NCI-H1694 treated with DMSO at 0.1 percent for 48 hours (cell line): ENCODE data around the gene GLOD4.

Experiments
- DNase-seq: peaks from one replicate; lab custom pipeline; 2025; lab: John Stamatoyannopoulos, UW

GLOD4 gene

DNA sequence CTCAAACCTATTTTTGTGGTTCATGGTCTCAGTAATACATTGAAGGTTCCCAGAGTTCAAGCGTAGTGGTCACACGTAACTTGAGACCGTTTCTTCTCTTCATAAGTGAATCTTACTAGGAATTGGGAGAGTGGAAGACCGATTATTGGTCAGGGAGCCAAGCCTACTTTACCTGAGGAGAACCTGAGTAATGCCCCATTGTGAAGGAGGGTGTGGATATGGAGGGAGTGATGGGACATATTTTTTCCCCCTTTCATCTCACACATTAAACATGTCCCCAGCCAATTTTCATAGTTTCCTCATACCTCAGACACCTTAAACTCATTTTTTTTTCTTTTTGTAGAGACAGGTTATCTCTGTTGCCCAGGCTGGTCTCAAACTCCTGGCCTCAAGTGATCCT lies 38.9 kb downstream of the GLOD4 start:
- no peak for DNase-seq

DNA sequence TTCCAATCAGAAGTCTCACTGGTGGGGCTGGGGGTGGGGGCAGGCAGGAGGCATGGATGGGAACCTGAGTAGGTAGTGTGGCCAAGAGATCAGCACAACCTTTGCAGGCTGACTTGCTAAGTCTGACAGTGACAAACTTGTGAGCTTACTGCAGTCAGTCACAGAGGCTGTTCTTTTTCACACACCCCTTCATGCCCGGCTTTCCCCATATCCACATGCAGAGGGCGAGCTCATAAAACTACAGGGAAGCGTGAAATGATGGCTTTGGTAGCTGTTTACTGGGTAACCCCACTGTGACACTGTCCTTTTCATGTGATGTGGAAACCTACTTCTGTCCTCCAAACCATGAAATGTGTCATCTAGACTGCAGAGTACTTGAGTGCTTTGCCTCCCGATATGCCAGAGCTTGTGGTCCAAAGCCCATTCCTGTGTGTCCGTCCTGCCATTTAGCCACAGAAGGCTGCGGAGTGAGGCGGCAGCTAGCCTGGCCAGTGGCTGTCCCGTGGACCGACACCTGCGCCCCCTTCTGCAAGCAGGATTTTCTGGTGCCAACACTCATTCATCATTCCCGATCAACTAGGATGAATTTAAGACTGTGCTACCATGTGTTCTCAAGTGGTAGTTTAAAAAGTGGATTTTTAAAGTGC lies 39.8 kb downstream of the GLOD4 start:
- no peak for DNase-seq

DNA sequence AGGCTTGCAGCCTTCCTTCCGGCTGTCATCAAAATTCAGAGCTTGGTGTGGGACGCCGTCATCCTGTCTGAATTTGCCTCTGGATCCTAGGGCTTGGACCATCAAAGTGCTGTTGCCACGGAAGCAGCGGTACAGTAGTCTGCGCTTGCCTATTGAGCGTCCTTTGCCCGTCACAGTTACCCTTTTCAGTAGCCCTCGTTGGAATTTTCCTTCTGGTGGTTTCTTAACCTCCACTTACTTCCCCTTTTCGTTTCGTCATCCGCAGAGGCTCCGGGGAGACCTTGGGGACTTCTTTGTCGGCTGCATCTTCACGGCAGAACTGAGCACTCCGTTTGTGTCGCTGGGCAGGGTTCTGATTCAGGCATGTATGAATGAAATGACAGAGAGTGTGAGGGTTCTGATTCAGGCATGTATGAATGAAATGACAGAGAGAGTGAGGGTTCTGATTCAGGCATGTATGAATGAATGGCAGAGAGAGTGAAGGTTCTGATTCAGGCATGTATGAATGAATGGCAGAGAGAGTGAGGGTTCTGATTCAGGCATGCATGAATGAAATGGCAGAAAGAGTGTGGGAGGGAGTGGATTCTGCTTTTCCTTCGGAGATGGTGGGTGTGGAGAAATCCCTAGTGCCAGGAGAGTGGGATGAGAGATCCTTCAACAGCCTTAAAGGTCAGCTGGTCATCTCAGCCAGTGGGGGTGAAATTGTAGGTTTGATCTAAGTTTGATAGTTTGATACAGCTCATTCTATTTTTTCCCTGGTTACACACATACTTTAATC lies 41.7 kb downstream of the GLOD4 start:
- DNase-seq: no peak

DNA sequence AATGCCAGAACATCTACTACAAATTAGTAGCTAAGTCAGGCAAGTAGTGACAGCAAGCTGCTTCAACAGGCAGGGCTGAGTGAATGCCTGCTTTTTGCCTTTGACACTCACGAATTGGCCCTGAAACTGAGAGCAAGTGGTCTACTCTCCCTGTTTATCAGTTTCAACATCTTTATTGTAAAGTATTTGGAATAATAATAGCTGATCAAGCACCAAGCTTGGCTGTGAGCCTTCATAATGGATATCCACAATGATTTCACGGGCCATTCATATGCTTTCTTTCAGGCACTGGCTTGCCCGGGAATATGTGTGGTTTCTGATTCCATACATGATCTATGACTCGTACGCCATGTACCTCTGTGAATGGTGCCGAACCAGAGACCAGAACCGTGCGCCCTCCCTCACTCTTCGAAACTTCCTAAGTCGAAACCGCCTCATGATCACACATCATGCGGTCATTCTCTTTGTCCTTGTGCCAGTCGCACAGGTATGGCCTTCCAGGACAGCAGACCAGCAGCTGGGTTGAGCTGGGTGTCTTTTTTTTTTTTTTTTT lies 44.4 kb downstream of the GLOD4 start:
- DNase-seq: no peak

DNA sequence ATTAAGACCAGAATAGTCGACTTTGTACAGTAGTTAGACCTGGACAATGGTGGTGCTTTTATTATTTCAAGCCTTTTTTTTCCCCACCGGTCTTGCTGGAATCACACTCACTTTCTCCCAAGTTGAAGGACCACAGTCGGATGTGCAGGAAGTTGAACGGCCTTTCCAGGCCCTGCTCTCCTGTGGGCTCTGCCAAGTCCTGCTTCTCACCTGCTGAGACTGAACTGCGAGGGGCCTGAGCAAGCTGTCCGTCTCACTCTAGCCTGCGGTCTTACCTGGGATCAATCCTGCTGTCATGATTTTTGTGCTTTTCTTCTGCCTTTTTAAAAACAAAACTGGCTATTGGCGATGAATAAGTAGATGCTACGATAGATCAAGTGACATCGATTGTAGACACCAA lies 48.3 kb downstream of the GLOD4 start:
- no peak for DNase-seq

DNA sequence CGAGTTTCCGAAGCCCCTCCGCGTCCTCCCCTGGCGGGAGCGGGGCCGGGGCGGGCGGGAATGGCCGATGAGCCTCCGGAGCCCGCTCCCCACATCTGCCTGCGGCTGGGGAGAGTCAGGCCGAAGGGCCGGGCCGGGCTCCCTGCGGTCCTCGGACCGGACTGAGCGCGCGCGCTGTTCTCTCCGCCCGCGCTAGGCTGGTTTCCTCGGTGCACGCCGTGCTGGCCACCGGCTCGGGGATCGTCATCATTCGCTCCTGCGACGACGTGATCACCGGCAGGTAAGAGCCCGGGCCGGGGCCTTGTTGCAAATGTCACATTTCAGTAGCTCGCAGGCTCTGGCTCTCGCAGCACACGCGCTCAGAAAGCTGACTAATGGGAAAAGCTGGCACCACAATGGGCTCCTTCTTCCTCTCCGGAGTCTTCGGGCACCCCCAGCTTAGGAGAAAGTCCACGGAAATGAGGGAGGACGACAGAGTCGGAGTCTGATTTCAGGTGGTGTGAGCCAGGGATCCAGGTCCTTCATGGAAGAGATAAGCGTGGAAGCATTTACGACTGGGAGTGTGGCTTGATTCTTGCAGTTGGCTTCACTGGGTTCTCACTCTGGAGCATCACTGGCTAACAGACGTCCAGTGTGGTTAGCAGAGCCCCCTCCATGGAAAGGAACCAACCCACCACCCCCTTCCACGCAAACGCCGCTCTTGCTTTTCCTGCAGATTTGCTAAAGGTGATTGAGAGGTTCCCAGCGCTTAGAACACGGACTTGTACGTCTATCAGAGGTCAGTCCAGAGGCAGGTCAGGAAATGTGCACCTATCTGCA lies 49.0 kb downstream of the GLOD4 start:
- DNase-seq: no peak

DNA sequence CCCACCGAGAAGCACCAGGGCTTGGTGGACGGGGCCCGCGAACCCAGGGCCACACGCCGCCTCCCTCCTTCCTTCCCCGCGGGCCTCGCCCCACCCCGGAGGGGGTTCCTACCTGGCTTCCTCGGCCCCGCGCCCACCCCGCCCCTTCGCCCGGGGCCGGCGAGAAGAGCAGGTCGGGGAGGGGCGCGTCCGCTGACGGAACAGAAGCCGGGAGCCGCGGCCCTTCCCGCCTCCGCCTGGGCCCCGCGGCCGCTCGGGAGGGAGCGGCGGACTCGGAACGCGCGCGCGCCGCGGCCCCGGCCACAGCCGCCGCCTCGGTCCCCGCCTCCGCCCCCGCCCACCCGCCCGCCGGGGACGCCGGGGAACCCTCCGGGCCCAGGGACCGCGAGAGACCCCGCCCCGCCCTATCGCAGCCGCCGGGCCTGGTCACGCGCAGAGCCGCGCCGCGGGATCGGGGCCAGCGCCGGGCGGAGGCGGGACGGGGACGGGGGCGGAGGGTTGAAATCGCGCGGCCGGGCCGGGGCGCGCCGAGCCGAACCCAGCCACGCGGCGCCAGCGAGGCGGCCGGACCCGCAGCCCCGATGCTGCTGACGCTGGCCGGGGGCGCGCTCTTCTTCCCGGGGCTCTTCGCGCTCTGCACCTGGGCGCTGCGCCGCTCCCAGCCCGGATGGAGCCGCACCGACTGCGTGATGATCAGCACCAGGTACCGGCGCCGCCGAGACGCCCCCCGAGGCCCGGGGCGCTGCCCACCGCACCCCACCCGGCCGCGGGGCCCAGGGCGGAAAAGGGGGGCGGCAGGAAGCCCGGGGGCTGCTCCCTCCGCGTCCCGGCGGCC lies 49.8 kb downstream of the GLOD4 start, which contains the start of gene TLCD3A:
Gene TLCD3A (plus strand): TSS at position 530 of the 835 bp plus-strand sequence. CDS start 52 bp downstream, at position 582.
- peak; percentile 18 for DNase-seq

DNA sequence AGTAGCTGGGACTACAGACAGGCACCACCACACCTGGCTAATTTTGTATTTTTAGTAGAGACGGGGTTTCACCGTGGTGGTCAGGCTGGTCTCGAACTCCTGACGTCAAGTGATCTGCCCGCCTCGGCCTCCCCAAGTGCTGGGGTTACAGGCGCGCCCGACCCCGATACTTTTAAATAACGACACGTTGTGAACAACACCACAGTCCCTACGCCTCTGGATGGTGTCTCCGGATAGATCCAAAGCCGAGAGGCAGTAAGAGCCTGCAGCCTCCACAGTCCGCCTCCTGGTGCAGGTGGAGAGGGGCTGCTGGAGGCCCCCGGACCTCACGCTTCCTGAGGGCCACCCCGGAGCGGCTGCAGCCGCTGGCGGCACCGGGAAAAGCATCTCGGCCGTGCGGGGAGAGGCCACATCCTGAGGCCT lies 50.4 kb downstream of the GLOD4 start:
- no peak for DNase-seq

DNA sequence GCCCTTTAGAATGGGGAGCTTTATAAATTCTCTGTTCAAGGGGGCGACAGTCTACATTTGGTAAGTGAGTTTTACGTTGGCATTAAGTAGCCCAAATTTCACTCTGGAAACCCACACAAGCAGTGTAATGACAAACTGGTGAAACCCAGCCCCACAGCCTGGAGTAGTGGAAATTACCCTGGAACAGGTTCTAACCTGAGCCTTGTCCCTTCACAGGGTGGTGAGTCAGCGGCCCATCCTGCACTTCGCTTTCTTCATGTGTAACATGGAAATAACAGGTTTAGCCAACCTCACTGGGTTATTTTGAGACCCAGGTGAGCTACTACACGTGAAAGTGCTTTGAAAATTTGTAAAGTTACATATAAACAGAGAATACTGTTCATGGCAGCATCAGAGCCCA lies 53.2 kb downstream of the GLOD4 start:
- no peak for DNase-seq

DNA sequence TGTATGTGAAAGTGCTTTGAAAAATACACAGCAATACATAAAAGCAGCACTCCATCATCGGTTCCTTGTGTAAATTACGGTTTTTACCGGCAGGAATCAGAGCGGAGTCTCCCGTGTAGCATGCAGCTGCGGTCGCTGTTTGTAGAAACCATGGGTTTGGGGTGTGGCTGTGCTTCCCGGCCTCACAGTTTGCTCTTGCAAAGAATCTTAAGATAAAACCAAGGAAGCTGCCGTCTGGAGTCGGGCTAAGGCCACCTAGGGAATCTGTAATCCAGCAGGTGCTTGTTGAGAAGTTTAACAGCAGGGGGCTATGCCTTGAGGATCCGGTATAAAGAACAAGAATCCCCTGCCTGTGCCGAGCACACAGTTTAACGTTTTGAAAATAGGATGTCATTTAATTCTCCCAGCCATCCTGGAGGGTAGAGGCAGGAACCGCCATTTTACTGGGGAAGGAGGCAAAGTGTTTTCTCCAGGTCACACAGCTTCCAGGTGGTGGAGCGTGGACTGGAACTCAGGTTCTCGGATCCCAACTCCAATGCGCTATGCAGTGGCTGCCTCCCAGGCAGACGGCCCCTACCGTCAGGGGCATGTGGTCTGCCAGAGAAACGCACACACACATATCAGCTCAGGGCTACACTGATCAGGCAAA lies 55.7 kb downstream of the GLOD4 start:
- no peak for DNase-seq

DNA sequence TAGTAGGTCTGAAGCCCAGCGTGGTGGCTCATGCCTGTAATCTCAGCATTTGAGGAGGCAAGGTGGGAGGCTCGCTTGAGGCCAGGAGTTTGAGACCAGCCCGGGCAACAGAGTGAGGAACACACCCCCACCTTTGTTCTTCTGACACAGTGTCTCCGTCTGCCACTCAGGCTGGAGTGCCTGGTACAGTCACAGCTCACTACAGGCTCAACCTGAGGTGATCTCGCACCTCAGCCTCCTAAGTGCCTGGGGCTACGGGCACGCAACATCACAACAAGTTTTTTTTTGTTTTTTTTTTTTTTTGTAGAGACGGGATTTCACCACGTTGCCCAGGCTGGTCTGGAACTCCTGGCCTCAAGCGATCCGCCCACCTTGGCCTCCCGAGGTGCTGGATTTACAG lies 56.3 kb downstream of the GLOD4 start:
- no peak for DNase-seq

DNA sequence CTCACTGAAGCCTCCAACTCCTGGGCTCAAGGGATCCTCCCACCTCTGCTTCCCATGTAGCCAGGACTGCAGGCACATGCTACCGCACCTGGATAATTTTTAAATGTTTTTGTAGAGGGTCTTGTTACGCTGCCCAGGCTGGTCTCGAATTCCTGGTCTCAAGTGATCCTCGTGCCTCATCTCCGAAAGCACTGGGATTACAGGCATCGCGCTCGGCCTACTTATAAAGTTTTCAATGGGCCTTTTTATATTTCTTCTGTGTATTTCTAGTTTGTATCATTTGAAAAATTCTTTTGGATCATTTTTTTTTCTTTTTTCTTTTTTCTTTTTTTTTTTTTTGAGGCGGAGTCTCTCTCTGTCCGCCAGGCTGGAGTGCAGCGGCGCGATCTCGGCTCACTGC lies 57.0 kb downstream of the GLOD4 start:
- no peak for DNase-seq

DNA sequence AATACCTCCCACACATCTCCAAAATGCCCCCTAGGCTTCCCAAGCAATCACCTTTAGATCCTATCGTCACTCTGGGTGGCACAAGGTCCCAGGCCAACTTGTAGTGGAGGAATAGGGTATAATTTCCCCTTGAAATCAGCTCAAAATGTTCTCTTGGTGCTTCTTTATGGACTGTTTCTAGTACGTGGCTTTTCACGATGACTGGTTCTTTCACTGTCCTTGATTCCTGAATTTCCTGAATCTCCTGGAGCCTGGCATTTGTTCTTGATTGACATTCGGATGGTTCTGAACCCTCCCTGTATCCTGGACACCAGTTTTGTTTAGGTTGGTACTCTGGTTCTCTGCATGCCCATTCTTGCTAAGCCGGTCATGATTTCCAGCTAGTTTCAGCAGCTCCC lies 60.5 kb downstream of the GLOD4 start:
- DNase-seq: no peak

DNA sequence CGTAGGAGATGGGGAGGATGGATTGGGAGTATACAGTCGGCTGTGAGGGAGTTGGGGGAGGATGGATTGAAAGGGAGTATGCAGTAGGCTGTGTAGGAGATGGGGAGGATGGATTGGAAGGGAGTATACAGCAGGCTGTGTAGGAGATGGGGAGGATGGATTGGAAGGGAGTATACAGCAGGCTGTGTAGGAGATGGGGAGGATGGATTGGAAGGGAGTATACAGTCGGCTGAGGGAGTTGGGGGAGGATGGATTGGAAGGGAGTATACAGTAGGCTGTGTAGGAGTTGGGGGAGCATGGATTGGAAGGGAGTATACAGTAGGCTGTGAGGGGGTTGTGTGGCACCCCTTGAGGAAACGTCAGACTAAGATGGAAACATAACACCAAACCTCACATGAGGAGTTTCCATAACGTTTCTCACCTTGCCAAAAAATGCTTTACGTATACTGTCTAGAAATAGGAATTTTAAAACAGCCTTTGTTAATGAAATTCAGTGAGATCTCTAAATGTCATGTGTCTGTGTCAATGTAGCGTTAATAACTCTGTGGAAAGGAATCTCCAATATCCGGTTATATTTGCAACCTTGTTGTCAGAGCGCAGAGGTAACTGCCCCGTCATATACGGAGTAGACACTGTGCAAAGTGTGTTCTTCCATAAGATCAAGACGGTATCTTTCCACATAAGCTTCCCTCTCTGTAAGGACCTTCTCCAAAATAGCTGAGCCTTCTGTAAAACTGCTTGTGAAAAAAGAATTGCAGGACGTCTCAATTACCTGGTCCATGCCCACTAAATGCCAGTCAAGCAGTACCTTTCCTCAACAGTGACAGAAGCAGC lies 61.2 kb downstream of the GLOD4 start:
- DNase-seq: no peak

DNA sequence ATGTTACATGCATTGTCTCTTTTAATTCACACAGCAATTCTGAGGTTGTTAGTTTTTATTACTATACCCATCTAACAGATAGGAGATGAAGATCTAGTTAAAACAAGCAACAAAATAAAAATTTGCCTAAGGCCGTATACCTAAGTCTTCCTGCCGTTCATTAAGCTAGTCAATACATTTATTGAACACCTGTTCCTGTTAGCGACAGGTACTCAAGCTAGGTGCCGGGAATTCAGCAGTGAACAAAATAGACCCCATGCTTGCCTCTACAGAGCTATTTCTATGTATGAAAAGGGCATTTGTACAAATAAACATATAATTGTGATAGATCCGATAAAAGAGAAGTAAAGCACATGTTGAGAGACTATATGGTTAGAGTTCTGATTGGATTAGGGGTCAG lies 64.0 kb downstream of the GLOD4 start:
- no peak for DNase-seq
